Liver (tissue), 9 donors: ENCODE measurements around the gene RAI1. TPM values are rescaled to one million over a fixed set of nuclear protein-coding genes. Genes with fewer than 3 reads are reported as not detected.

ENCODE experiments used
- DNase-seq: peaks from one replicate; pipeline ENCODE4 v3.0.0-alpha.2; 2017; ENCODE audit warnings: low spot score
- H3K27ac ChIP-seq, 2 donors: one replicate each; pipeline ENCODE4 v1.7.0; 2013; ENCODE audit warnings: inconsistent platforms in 2 of 2, low read length in 2 of 2, control low read depth in 1 of 2, low read depth in 1 of 2, mild to moderate bottlenecking in 1 of 2
- H3K27me3 ChIP-seq, 4 donors: one replicate each; pipeline versions ENCODE4 v1.6.1 to v1.7.0; 2013; ENCODE audit warnings: low read length in 3 of 4, inconsistent platforms in 1 of 4, mild to moderate bottlenecking in 1 of 4, moderate library complexity in 1 of 4; ENCODE audit not compliant: control insufficient read depth in 4 of 4, insufficient read depth in 4 of 4
- H3K36me3 ChIP-seq, 4 donors: one replicate each; pipeline versions ENCODE4 v1.6.1 to v1.7.0; 2013; ENCODE audit warnings: low read length in 3 of 4, mild to moderate bottlenecking in 3 of 4, low read depth in 1 of 4, moderate library complexity in 1 of 4; ENCODE audit not compliant: control insufficient read depth in 4 of 4, insufficient read depth in 3 of 4
- H3K4me1 ChIP-seq, 4 donors: one replicate each; pipeline versions ENCODE4 v1.6.1 to v1.7.0; 2013; ENCODE audit warnings: low read length in 3 of 4, mild to moderate bottlenecking in 3 of 4, moderate library complexity in 1 of 4; ENCODE audit not compliant: control insufficient read depth in 4 of 4, insufficient read depth in 4 of 4
- H3K4me3 ChIP-seq, 3 donors: one replicate each; pipeline versions ENCODE4 v1.6.1 to v1.7.0; 2013; ENCODE audit warnings: low read length in 3 of 3, control low read depth in 1 of 3, low read depth in 1 of 3, mild to moderate bottlenecking in 1 of 3
- H3K9ac ChIP-seq, 2 donors: one replicate each; pipeline ENCODE4 v1.7.0; 2013; ENCODE audit warnings: low read length in 2 of 2, mild to moderate bottlenecking in 2 of 2, moderate library complexity in 2 of 2, control low read depth in 1 of 2, low read depth in 1 of 2
- H3K9me3 ChIP-seq, 4 donors: one replicate each; pipeline versions ENCODE4 v1.6.1 to v1.7.0; 2013; ENCODE audit warnings: low read length in 3 of 4; ENCODE audit not compliant: control insufficient read depth in 4 of 4
- ATF3 ChIP-seq: IDR thresholded peaks from 2 replicates; pipeline ENCODE4 v1.6.1; 2016; ENCODE audit warnings: antibody characterized with exemption
- CTCF ChIP-seq: fragments of 150-350 bp; IDR thresholded peaks from 2 replicates; pipeline ENCODE4 v1.5.1; 2017; ENCODE audit warnings: improper control_type of control experiment, low read depth, low read length; ENCODE audit not compliant: missing input control
- EGR1 ChIP-seq, 2 donors: IDR thresholded peaks; 2 replicates each; pipeline ENCODE4 v1.6.1; 2016 to 2018; ENCODE audit warnings: antibody characterized with exemption in 2 of 2, low read depth in 2 of 2
- FOXA1 ChIP-seq: IDR thresholded peaks from 2 replicates; pipeline ENCODE4 v1.6.1; 2016; ENCODE audit warnings: antibody characterized with exemption
- GABPA ChIP-seq, 2 donors: IDR thresholded peaks in 1 of 2; conservative IDR thresholded peaks in 1 of 2; 2 replicates each; pipeline ENCODE4 v1.6.1; 2016; ENCODE audit warnings: antibody characterized with exemption in 2 of 2, mild to moderate bottlenecking in 1 of 2, moderate library complexity in 1 of 2
- HNF4G ChIP-seq: IDR thresholded peaks from 2 replicates; pipeline ENCODE4 v1.6.1; 2016; ENCODE audit warnings: antibody characterized with exemption
- JUND ChIP-seq, 2 donors: IDR thresholded peaks; 2 replicates each; pipeline ENCODE4 v1.6.1; 2016; ENCODE audit warnings: antibody characterized with exemption in 2 of 2
- MAX ChIP-seq: IDR thresholded peaks from 2 replicates; pipeline ENCODE4 v1.6.1; 2016; ENCODE audit warnings: antibody characterized with exemption
- NR2F2 ChIP-seq: IDR thresholded peaks from 2 replicates; pipeline ENCODE4 v1.6.1; 2016; ENCODE audit warnings: antibody characterized with exemption
- RAD21 ChIP-seq, 2 donors: IDR thresholded peaks; 2 replicates each; pipeline ENCODE4 v1.6.1; 2016; ENCODE audit warnings: antibody characterized with exemption in 2 of 2, mild to moderate bottlenecking in 2 of 2
- REST ChIP-seq: IDR thresholded peaks from 2 replicates; pipeline ENCODE4 v1.6.1; 2016; ENCODE audit warnings: antibody characterized with exemption, mild to moderate bottlenecking
- RXRA ChIP-seq, 2 donors: IDR thresholded peaks; 2 replicates each; pipeline ENCODE4 v1.6.1; 2017 to 2018; ENCODE audit warnings: antibody characterized with exemption in 2 of 2, mild to moderate bottlenecking in 1 of 2
- TAF1 ChIP-seq: conservative IDR thresholded peaks from 2 replicates; pipeline ENCODE4 v1.6.1; 2016; ENCODE audit warnings: antibody characterized with exemption, mild to moderate bottlenecking
- YY1 ChIP-seq: IDR thresholded peaks from 2 replicates; pipeline ENCODE4 v1.6.1; 2016; ENCODE audit warnings: antibody characterized with exemption, mild to moderate bottlenecking
- ZBTB33 ChIP-seq: IDR thresholded peaks from 2 replicates; pipeline ENCODE4 v1.6.1; 2016; ENCODE audit warnings: antibody characterized with exemption
- WGBS: extraction: QIAGEN DNeasy Blood & Tissue Kit; methylation state at CpG from one replicate; pipeline ENCODE4 v1.1.7; 2013; 5-methylcytosine and 5-hydroxymethylcytosine counted together
- polyA plus RNA-seq, 2 donors: library from polyadenylated mRNA; stranded (reverse) in 1 of 2; unstranded in 1 of 2; fragments of 200-250 nt in 1 of 2; fragments of >200 nt in 1 of 2; fragmentation: Nextera tagmentation in 1 of 2; extraction: Ambion mirVana in 1 of 2; gene quantifications; one replicate each; pipeline versions ENCODE4 v1.2.1 to v1.2.3, GENCODE V29; 2013 to 2015
- total RNA-seq, 2 donors: library from RNA; depleted of rRNA; stranded (reverse); fragments of >200 nt; gene quantifications; one replicate each; pipeline ENCODE4 v1.2.3, GENCODE V29; 2014
- donor health status: healthy.
- donor health status: healthy.
- donor health status: healthy.
- donor health status: healthy.
- donor health status: healthy.

RAI1 gene
- total and polyA plus RNA-seq, 4 donors: 0.57 to 7.6 (median 5.3) TPM

- Histone ChIP-seq H3K4me3 (no peak overlapping the region), H3K36me3 (no peaks in the 10 kb centered on the region), H3K4me1 (no peaks in the 10 kb centered on the region), H3K27me3 (no peaks in the 10 kb centered on the region), H3K9ac (no peak overlapping the region), H3K9me3 (peaks cover 1 to 7% (median 4%) of the 10 kb centered on the region in 4 donors), H3K27ac (no peak overlapping the region)
- no peak for DNase-seq
- 91% methylated on average over 10 of the region's 10 CpGs for WGBS
- TF ChIP-seq CTCF: no peak
- TF ChIP-seq JUND (IDR thresholded peaks at IDR 0.05): no peak
- TF ChIP-seq YY1: no peak
- no peak for TF ChIP-seq MAX
These were observed 19.3 kb upstream of the RAI1 start for GRCh38 chr17:17661834-17662385.

- H3K9ac ChIP-seq: no peak overlapping the region
- H3K9me3 ChIP-seq: peaks cover 0 to 4% (median under 1%) of the 10 kb centered on the region in 4 donors
- 62% methylated on average over 19 of the region's 19 CpGs for WGBS
- H3K4me3 ChIP-seq: no peak overlapping the region
- DNase-seq: no peak
- H3K27me3 ChIP-seq: no peaks in the 10 kb centered on the region
- no peak overlapping the region for H3K27ac ChIP-seq
- TF ChIP-seq ZBTB33 (no peak), FOXA1 (no peak), JUND (IDR thresholded peaks at IDR 0.05) (no peak), RXRA (IDR thresholded peaks at IDR 0.05) (no peak), NR2F2 (no peak), GABPA (IDR thresholded peaks at IDR 0.05 in 1 of 2, conservative IDR thresholded peaks at IDR 0.05 in 1 of 2) (no peak), HNF4G (no peak), REST (no peak), ATF3 (no peak), EGR1 (IDR thresholded peaks at IDR 0.05; ENCODE audit: low read depth in 2 of 2) (no peak), TAF1 (no peak), RAD21 (IDR thresholded peaks at IDR 0.05) (no peak)
- no peaks in the 10 kb centered on the region for H3K36me3 ChIP-seq
- H3K4me1 ChIP-seq: peaks cover 0 to 3% (median 0%) of the 10 kb centered on the region in 4 donors
These were observed 17.8 kb upstream of the RAI1 start for GRCh38 chr17:17663160-17664063.
